GM12878 (cell line): Measurements from ENCODE around the gene UVRAG.

Source experiments
- HCFC1 ChIP-seq: fragments of 150-350 bp; IDR thresholded peaks from 2 replicates; pipeline ENCODE4 v1.6.1; 2014; ENCODE audit warnings: low read length
- NR2C1 ChIP-seq: fragments of 450-650 bp; IDR thresholded peaks from 2 replicates; pipeline ENCODE4 v1.6.1; 2017; ENCODE audit warnings: antibody characterized with exemption, mild to moderate bottlenecking, moderate library complexity
- RELA ChIP-seq: fragments of 450-650 bp; IDR thresholded peaks from 2 replicates; pipeline ENCODE4 v1.8.0; 2014; ENCODE audit warnings: borderline replicate concordance; ENCODE audit not compliant: partially characterized antibody
- YY1 ChIP-seq: IDR thresholded peaks from 2 replicates; pipeline ENCODE4 v1.6.1; 2011; ENCODE audit warnings: low read depth, mild to moderate bottlenecking, low read length
- ZSCAN29 ChIP-seq: fragments of 450-650 bp; IDR thresholded peaks from 2 replicates; pipeline ENCODE4 v1.6.1; 2017; ENCODE audit warnings: mild to moderate bottlenecking, moderate library complexity

- TF ChIP-seq YY1 (no peak), HCFC1 (no peak), ZSCAN29 (no peak), NR2C1 (no peak), RELA (no peak)
Observed at GRCh38 chr11:75944515-75944914, 129.5 kb downstream of the UVRAG start.
